MCF 10A (cell line): ENCODE measurements around the gene AQP12A. TPM values are rescaled to one million over a fixed set of nuclear protein-coding genes. Genes with fewer than 3 reads are reported as not detected.
"Not testable (repeated sequence)": the region's sequence is repeated elsewhere in the genome, so short reads cannot be mapped to it uniquely, and the experiment has no call there.

Experiments used
- Bru-seq: library from RNA; stranded (reverse); fragments of 400-500 nt; gene quantifications from one replicate; lab custom pipeline; 2021; lab: Mats Ljungman, UMichigan
- BruChase-seq, 2 experiments: library from RNA; stranded (reverse); fragments of 400-500 nt; gene quantifications; one replicate each; lab custom pipeline; 2021; lab: Mats Ljungman, UMichigan
- BruUV-seq: library from RNA; stranded (reverse); fragments of 400-500 nt; replicated peaks from 2 replicates; lab custom pipeline; 2021; lab: Mats Ljungman, UMichigan
- CTCF ChIA-PET: fragments of 300-600 bp; sonication (Branson Sonifier 250); formaldehyde crosslinking; extraction: SDS; loops from one replicate; lab custom pipeline; 2021; ENCODE audit warnings: antibody characterized with exemption, inconsistent platforms; lab: Yijun Ruan, JAX
- POLR2A ChIA-PET: fragments of 300-600, 350-650 bp; sonication (Branson Sonifier 250); formaldehyde crosslinking; extraction: SDS; loops from one replicate; lab custom pipeline; 2020; ENCODE audit warnings: antibody characterized with exemption, inconsistent platforms; lab: Yijun Ruan, JAX
- DNase-seq: peaks from one replicate; pipeline ENCODE4 v3.0.0-alpha.2; 2018; ENCODE audit not compliant: unreplicated experiment
- H3K27ac Mint-ChIP-seq: one replicate; pipeline ENCODE4 v1.8.0; 2022; ENCODE audit warnings: mild to moderate bottlenecking, low read depth, mixed read lengths; ENCODE audit not compliant: unreplicated experiment
- H3K27me3 Mint-ChIP-seq: one replicate; pipeline ENCODE4 v1.8.0; 2022; ENCODE audit warnings: mixed read lengths; ENCODE audit not compliant: insufficient read depth, unreplicated experiment
- H3K36me3 Mint-ChIP-seq: one replicate; pipeline ENCODE4 v1.8.0; 2022; ENCODE audit warnings: mild to moderate bottlenecking, moderate library complexity, mixed read lengths; ENCODE audit not compliant: insufficient read depth, unreplicated experiment
- H3K4me1 Mint-ChIP-seq: one replicate; pipeline ENCODE4 v1.8.0; 2022; ENCODE audit warnings: mixed read lengths; ENCODE audit not compliant: insufficient read depth, unreplicated experiment
- H3K4me3 Mint-ChIP-seq: one replicate; pipeline ENCODE4 v1.8.0; 2022; ENCODE audit warnings: mild to moderate bottlenecking, moderate library complexity, mixed read lengths; ENCODE audit not compliant: unreplicated experiment
- H3K9me3 Mint-ChIP-seq: one replicate; pipeline ENCODE4 v1.8.0; 2022; ENCODE audit warnings: mixed read lengths; ENCODE audit not compliant: unreplicated experiment
- CTCF ChIP-seq: fragments of 200-600 bp; IDR thresholded peaks from one replicate; pipeline ENCODE4 v1.8.0; 2022; ENCODE audit warnings: antibody characterized with exemption, mild to moderate bottlenecking; ENCODE audit not compliant: unreplicated experiment
- intact Hi-C: fragments of 100-400 bp; cut with micrococcal nuclease; formaldehyde crosslinking; loops from 2 replicates; pipeline ENCODE4 v1.14.1; 2022
- long read RNA-seq: library from polyadenylated mRNA; stranded (forward); transcript quantifications from one replicate; pipeline ENCODE4 v2.0.0, GENCODE V29; 2022
- total RNA-seq: library from RNA; stranded (reverse); gene quantifications from 2 replicates; pipeline ENCODE4 v1.2.3, GENCODE V29; 2022

The AQP12A gene
- total RNA-seq (not detected in 2 replicates), Bru-seq, nascent RNA (not detected), BruChase-seq, experiment 1, labeled RNA remaining after a 6-hour chase (not detected), BruChase-seq, experiment 2, labeled RNA remaining after a 2-hour chase (not detected)
- long read RNA-seq: 0 reads

GRCh38 chr2:240691631-240692420 is at the start of gene AQP12A:
Gene AQP12A (plus strand): TSS chr2:240691866. CDS start chr2:240691914, 48 bp downstream.
- H3K36me3 Mint-ChIP-seq, BruUV-seq, H3K27ac Mint-ChIP-seq, intact Hi-C loops, DNase-seq, POLR2A ChIA-PET, H3K9me3 Mint-ChIP-seq, H3K27me3 Mint-ChIP-seq, H3K4me3 Mint-ChIP-seq, H3K4me1 Mint-ChIP-seq: not testable (repeated sequence)
- CTCF ChIA-PET: interaction anchor here (0.6 kb wide), 1 partner anchor 175 kb away, joined by 3 read pairs; no protein-coding TSS in a partner anchor

GRCh38 chr2:240642061-240642805 is 49.4 kb upstream of the AQP12A start:
- DNase-seq: no peak
- no peaks in the 10 kb centered on the region for H3K4me1 Mint-ChIP-seq
- no peak overlapping the region for H3K27ac Mint-ChIP-seq
- TF ChIP-seq CTCF: no peak
- intact Hi-C loops: no loop called here
- ChIA-PET CTCF (no interaction called here), POLR2A (no interaction called here)
- no TSS peak for BruUV-seq
- H3K9me3 Mint-ChIP-seq: no peaks in the 10 kb centered on the region
- H3K27me3 Mint-ChIP-seq: peaks cover 49% of the 10 kb centered on the region
- H3K4me3 Mint-ChIP-seq: no peak overlapping the region
- H3K36me3 Mint-ChIP-seq: no peaks in the 10 kb centered on the region

DNA sequence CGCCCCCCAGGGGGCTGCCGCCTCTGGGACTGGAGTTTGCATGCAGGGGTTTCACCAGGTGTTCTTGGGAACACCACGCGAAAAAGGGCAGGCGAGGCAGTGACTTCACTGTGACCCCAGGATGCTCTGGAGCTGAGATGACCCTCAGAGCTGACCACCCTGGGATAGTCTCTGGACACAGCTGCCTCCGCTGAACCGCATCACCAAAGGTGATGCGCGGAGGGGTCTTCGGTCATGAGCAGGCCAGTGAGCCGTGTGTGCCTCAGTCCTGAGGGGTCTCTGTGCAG is 48.9 kb upstream of the AQP12A start:
- BruUV-seq: no TSS peak
- Mint-ChIP-seq H3K27ac (no peak overlapping the region), H3K4me1 (no peaks in the 10 kb centered on the region), H3K27me3 (peaks cover 54% of the 10 kb centered on the region), H3K36me3 (no peaks in the 10 kb centered on the region), H3K4me3 (no peak overlapping the region), H3K9me3 (no peaks in the 10 kb centered on the region)
- POLR2A ChIA-PET: no interaction called here
- no peak for TF ChIP-seq CTCF
- CTCF ChIA-PET: no interaction called here
- intact Hi-C loops: no loop called here
- no peak for DNase-seq

- ChIA-PET POLR2A (no interaction called here), CTCF (no interaction called here)
- no peaks in the 10 kb centered on the region for H3K4me1 Mint-ChIP-seq
- intact Hi-C loops: no loop called here
- no peaks in the 10 kb centered on the region for H3K9me3 Mint-ChIP-seq
- peaks cover 59% of the 10 kb centered on the region for H3K27me3 Mint-ChIP-seq
- no peak overlapping the region for H3K4me3 Mint-ChIP-seq
- no peaks in the 10 kb centered on the region for H3K36me3 Mint-ChIP-seq
- H3K27ac Mint-ChIP-seq: no peak overlapping the region
- DNase-seq: no peak
- no TSS peak for BruUV-seq
- TF ChIP-seq CTCF: no peak
Observed at GRCh38 chr2:240643093-240643810, 48.4 kb upstream of the AQP12A start.
